ENCODE results near the gene TSPAN31.
A peak's percentile ranks its signal among the peaks of the same experiment; 100 is the strongest.
"Not testable (repeated sequence)": the region's sequence is repeated elsewhere in the genome, so short reads cannot be mapped to it uniquely, and the experiment has no call there.

The TSPAN31 gene

GRCh38 chr12:57744777-57745484 is at the start of gene TSPAN31:
TSPAN31 (plus strand) TSS chr12:57745039; CDS start chr12:57745155, 116 bp downstream.
- DNase-seq: peak; percentile 99

GRCh38 chr12:57695770-57696432 is 48.9 kb upstream of the TSPAN31 start:
- no peak for DNase-seq

- DNase-seq: no peak
These were observed 47.8 kb upstream of the TSPAN31 start for GRCh38 chr12:57697076-57697475.

- DNase-seq: no peak
These were observed 46.4 kb upstream of the TSPAN31 start for GRCh38 chr12:57698414-57698813.

GRCh38 chr12:57700317-57700716 is 44.5 kb upstream of the TSPAN31 start:
- no peak for DNase-seq

GRCh38 chr12:57707250-57707649 is 37.6 kb upstream of the TSPAN31 start:
- DNase-seq: no peak

GRCh38 chr12:57708296-57708695 is 36.5 kb upstream of the TSPAN31 start:
- DNase-seq: no peak

GRCh38 chr12:57712701-57713100 is 32.1 kb upstream of the TSPAN31 start:
- no peak for DNase-seq

GRCh38 chr12:57713209-57713608 is 31.6 kb upstream of the TSPAN31 start:
- DNase-seq: no peak

GRCh38 chr12:57715036-57715748 is 29.6 kb upstream of the TSPAN31 start:
- not testable (repeated sequence) for DNase-seq

GRCh38 chr12:57715786-57716185 is 29.1 kb upstream of the TSPAN31 start:
- no peak for DNase-seq

GRCh38 chr12:57716305-57716704 is 28.5 kb upstream of the TSPAN31 start:
- no peak for DNase-seq

- DNase-seq: no peak
These were observed 27.7 kb upstream of the TSPAN31 start for GRCh38 chr12:57717131-57717530.

- DNase-seq: no peak
These were observed 26.8 kb upstream of the TSPAN31 start for GRCh38 chr12:57717846-57718640.

- no peak for DNase-seq
These were observed 26.0 kb upstream of the TSPAN31 start for GRCh38 chr12:57718641-57719528.

- no peak for DNase-seq
These were observed 24.8 kb upstream of the TSPAN31 start for GRCh38 chr12:57719777-57720605.

- no peak for DNase-seq
These were observed 23.9 kb upstream of the TSPAN31 start for GRCh38 chr12:57720606-57721595.

- not testable (repeated sequence) for DNase-seq
These were observed 22.8 kb upstream of the TSPAN31 start for GRCh38 chr12:57721846-57722608.

Measured in DMS53 (cell line).